GM23338 (cell line): ENCODE results near the gene URI1. TPM values are rescaled to one million over a fixed set of nuclear protein-coding genes. Genes with fewer than 3 reads are reported as not detected.

Experiments
- ATAC-seq: fragments of 200-7000 bp; cut with Tn5 transposase; 3 replicates; pipeline ENCODE4 v1.9.1; 2020
- DNase-seq: peaks from one replicate; pipeline ENCODE4 v3.0.0-alpha.2; 2015; ENCODE audit warnings: low spot score
- H2AFZ ChIP-seq: fragments of 200-600 bp; sonication (generic); 2 replicates; pipeline ENCODE4 v1.8.0; 2016; ENCODE audit warnings: antibody characterized with exemption, mild to moderate bottlenecking, moderate library complexity
- H3F3A ChIP-seq: fragments of 200-600 bp; sonication (generic); replicated peaks from 2 replicates; pipeline ENCODE4 v1.8.0; 2017; ENCODE audit warnings: antibody characterized with exemption, mixed run types, low read depth
- H3K27ac ChIP-seq: fragments of 200-600 bp; sonication (generic); 2 replicates; pipeline ENCODE4 v1.6.1; 2016; ENCODE audit warnings: low read depth
- H3K27me3 ChIP-seq: fragments of 200-600 bp; sonication (generic); 2 replicates; pipeline ENCODE4 v1.8.0; 2016; ENCODE audit warnings: mild to moderate bottlenecking, mixed run types, moderate library complexity; ENCODE audit not compliant: insufficient read depth
- H3K36me3 ChIP-seq: fragments of 200-600 bp; sonication (generic); 2 replicates; pipeline ENCODE4 v1.8.0; 2016; ENCODE audit warnings: mild to moderate bottlenecking; ENCODE audit not compliant: insufficient read depth
- H3K4me1 ChIP-seq: fragments of 200-600 bp; sonication (generic); 2 replicates; pipeline ENCODE4 v1.8.0; 2016; ENCODE audit warnings: mild to moderate bottlenecking, moderate library complexity; ENCODE audit not compliant: insufficient read depth
- H3K4me2 ChIP-seq: fragments of 200-600 bp; sonication (generic); 2 replicates; pipeline ENCODE4 v1.7.1; 2017; ENCODE audit warnings: mixed run types
- H3K4me3 ChIP-seq: fragments of 200-600 bp; sonication (generic); 2 replicates; pipeline ENCODE4 v1.6.1; 2016; ENCODE audit warnings: mixed run types
- H3K79me2 ChIP-seq: fragments of 200-600 bp; sonication (generic); replicated peaks from 2 replicates; pipeline ENCODE4 v1.8.0; 2017; ENCODE audit warnings: mild to moderate bottlenecking; ENCODE audit not compliant: insufficient read depth
- H3K9me2 ChIP-seq: fragments of 200-600 bp; sonication (generic); 2 replicates; pipeline ENCODE4 v1.8.0; 2017; ENCODE audit not compliant: insufficient read depth
- H4K20me1 ChIP-seq: fragments of 200-600 bp; sonication (generic); replicated peaks from 2 replicates; pipeline ENCODE4 v1.8.0; 2017; ENCODE audit warnings: mild to moderate bottlenecking; ENCODE audit not compliant: insufficient read depth
- H3K27ac Mint-ChIP-seq: 2 replicates; pipeline ENCODE4 v1.8.0; 2020; ENCODE audit warnings: inconsistent platforms, mild to moderate bottlenecking, moderate library complexity, mixed read lengths
- H3K27me3 Mint-ChIP-seq: 3 replicates; pipeline ENCODE4 v1.8.0; 2022; ENCODE audit warnings: low read depth, mild to moderate bottlenecking, moderate library complexity, mixed read lengths, inconsistent platforms; ENCODE audit not compliant: insufficient read depth, poor library complexity
- H3K36me3 Mint-ChIP-seq: 3 replicates; pipeline ENCODE4 v1.8.0; 2021; ENCODE audit warnings: low read depth, mild to moderate bottlenecking, inconsistent platforms, moderate library complexity, mixed read lengths
- H3K4me1 Mint-ChIP-seq: 3 replicates; pipeline ENCODE4 v1.8.0; 2020; ENCODE audit warnings: mild to moderate bottlenecking, inconsistent platforms, mixed read lengths
- H3K4me3 Mint-ChIP-seq: 3 replicates; pipeline ENCODE4 v1.8.0; 2021; ENCODE audit warnings: moderate library complexity, mild to moderate bottlenecking, inconsistent platforms, mixed read lengths
- H3K9me3 Mint-ChIP-seq: 3 replicates; pipeline ENCODE4 v1.8.0; 2020; ENCODE audit warnings: moderate library complexity, mild to moderate bottlenecking, inconsistent platforms, mixed read lengths
- CREB1 ChIP-seq: fragments of 250-450 bp; sonication (Bioruptor Pico); IDR thresholded peaks from 2 replicates; pipeline ENCODE4 v1.5.0; 2020; ENCODE audit warnings: low read depth, mild to moderate bottlenecking, moderate library complexity
- CTCF ChIP-seq, 2 experiments: fragments of 200-600 bp in 1 of 2; sonication (generic) in 1 of 2; conservative IDR thresholded peaks; 2 replicates each; pipeline versions ENCODE4 v1.5.1 to v1.6.1; 2016 to 2017; ENCODE audit warnings: antibody characterized with exemption in 2 of 2, low read depth in 2 of 2, mild to moderate bottlenecking in 2 of 2, moderate library complexity in 1 of 2
- EZH2 ChIP-seq: fragments of 200-600 bp; sonication (generic); IDR thresholded peaks from one replicate; pipeline ENCODE4 v1.8.0; 2017; ENCODE audit warnings: antibody characterized with exemption, mild to moderate bottlenecking, low read depth; ENCODE audit not compliant: unreplicated experiment
- EZH2phosphoT487 ChIP-seq: fragments of 200-600 bp; sonication (generic); IDR thresholded peaks from one replicate; pipeline ENCODE4 v1.8.1; 2018; ENCODE audit warnings: antibody characterized with exemption; ENCODE audit not compliant: unreplicated experiment
- JUNB ChIP-seq: IDR thresholded peaks from one replicate; pipeline ENCODE4 v1.6.1; 2016; ENCODE audit warnings: antibody characterized with exemption; ENCODE audit not compliant: unreplicated experiment
- NANOG ChIP-seq: IDR thresholded peaks from 2 replicates; pipeline ENCODE4 v1.6.1; 2016; ENCODE audit warnings: antibody characterized with exemption, borderline replicate concordance
- POLR2AphosphoS5 ChIP-seq: IDR thresholded peaks from 2 replicates; pipeline ENCODE4 v1.6.1; 2016; ENCODE audit warnings: antibody characterized with exemption, low read depth
- STAT1 ChIP-seq: IDR thresholded peaks from one replicate; pipeline ENCODE4 v1.6.1; 2016; ENCODE audit warnings: antibody characterized with exemption; ENCODE audit not compliant: unreplicated experiment
- ZNF114 ChIP-seq: fragments of 250-450 bp; sonication (Bioruptor Pico); IDR thresholded peaks from 2 replicates; pipeline ENCODE4 v1.5.0; 2020; ENCODE audit warnings: mild to moderate bottlenecking, moderate library complexity
- ZNF331 ChIP-seq: fragments of 250-450 bp; sonication (Bioruptor Pico); IDR thresholded peaks from 2 replicates; pipeline ENCODE4 v1.5.0; 2020; ENCODE audit warnings: low read depth, mild to moderate bottlenecking, moderate library complexity
- ZNF462 ChIP-seq: fragments of 250-450 bp; sonication (Bioruptor Pico); IDR thresholded peaks from 2 replicates; pipeline ENCODE4 v1.5.0; 2020; ENCODE audit warnings: mild to moderate bottlenecking, moderate library complexity
- polyA plus RNA-seq: library from polyadenylated mRNA; unstranded; fragments of >200 nt; fragmentation: Nextera tagmentation; extraction: Ambion mirVana; gene quantifications from 2 replicates; pipeline ENCODE4 v1.2.1, GENCODE V29; 2016
- total RNA-seq: library from RNA; depleted of rRNA; stranded (reverse); fragments of >200 nt; shearing (Covaris generic); gene quantifications from 2 replicates; pipeline ENCODE4 v1.2.3, GENCODE V29; 2014
- TF ChIP-seq, protein P1 (sequence below): IDR thresholded peaks from 2 replicates; pipeline ENCODE4 v1.6.1; 2016; ENCODE audit warnings: antibody characterized with exemption
- TF ChIP-seq, protein P2 (sequence below): IDR thresholded peaks from one replicate; pipeline ENCODE4 v1.6.1; 2018; ENCODE audit warnings: antibody characterized with exemption; ENCODE audit not compliant: unreplicated experiment

URI1 gene
- total and polyA plus RNA-seq, 2 experiments from 2014 or later, result 27.6 to 68.4 TPM

DNA sequence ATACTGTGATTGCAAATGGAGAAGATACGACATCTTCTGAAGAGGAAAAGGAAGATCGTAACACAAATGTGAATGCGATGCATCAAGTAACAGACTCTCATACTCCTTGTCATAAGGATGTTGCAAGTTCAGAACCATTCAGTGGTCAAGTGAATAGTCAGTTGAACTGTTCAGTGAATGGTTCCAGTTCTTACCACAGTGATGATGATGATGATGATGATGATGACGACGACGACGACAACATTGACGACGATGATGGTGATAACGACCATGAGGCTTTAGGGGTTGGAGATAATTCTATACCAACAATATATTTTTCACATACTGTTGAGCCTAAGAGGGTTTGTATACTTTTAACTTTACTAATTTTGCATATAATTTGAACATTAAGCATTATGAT is 67.0 kb downstream of the URI1 start:
- H3K4me3 Mint-ChIP-seq, result no peak overlapping the region
- peaks cover 30% of the 10 kb centered on the region for H3K4me1 Mint-ChIP-seq
- H3K4me3 ChIP-seq, result no peak overlapping the region
- TF ChIP-seq ZNF331 (CRISPR knock-in tag), result no peak
- no peak for TF ChIP-seq EZH2
- TF ChIP-seq, protein P1, sequence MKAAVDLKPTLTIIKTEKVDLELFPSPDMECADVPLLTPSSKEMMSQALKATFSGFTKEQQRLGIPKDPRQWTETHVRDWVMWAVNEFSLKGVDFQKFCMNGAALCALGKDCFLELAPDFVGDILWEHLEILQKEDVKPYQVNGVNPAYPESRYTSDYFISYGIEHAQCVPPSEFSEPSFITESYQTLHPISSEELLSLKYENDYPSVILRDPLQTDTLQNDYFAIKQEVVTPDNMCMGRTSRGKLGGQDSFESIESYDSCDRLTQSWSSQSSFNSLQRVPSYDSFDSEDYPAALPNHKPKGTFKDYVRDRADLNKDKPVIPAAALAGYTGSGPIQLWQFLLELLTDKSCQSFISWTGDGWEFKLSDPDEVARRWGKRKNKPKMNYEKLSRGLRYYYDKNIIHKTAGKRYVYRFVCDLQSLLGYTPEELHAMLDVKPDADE, result no peak
- TF ChIP-seq CTCF (conservative IDR thresholded peaks at IDR 0.05; ENCODE audit: low read depth in 2 of 2), result no peak
- no peak for TF ChIP-seq EZH2phosphoT487
- no peak for TF ChIP-seq ZNF114 (CRISPR knock-in tag)
- TF ChIP-seq, protein P2, sequence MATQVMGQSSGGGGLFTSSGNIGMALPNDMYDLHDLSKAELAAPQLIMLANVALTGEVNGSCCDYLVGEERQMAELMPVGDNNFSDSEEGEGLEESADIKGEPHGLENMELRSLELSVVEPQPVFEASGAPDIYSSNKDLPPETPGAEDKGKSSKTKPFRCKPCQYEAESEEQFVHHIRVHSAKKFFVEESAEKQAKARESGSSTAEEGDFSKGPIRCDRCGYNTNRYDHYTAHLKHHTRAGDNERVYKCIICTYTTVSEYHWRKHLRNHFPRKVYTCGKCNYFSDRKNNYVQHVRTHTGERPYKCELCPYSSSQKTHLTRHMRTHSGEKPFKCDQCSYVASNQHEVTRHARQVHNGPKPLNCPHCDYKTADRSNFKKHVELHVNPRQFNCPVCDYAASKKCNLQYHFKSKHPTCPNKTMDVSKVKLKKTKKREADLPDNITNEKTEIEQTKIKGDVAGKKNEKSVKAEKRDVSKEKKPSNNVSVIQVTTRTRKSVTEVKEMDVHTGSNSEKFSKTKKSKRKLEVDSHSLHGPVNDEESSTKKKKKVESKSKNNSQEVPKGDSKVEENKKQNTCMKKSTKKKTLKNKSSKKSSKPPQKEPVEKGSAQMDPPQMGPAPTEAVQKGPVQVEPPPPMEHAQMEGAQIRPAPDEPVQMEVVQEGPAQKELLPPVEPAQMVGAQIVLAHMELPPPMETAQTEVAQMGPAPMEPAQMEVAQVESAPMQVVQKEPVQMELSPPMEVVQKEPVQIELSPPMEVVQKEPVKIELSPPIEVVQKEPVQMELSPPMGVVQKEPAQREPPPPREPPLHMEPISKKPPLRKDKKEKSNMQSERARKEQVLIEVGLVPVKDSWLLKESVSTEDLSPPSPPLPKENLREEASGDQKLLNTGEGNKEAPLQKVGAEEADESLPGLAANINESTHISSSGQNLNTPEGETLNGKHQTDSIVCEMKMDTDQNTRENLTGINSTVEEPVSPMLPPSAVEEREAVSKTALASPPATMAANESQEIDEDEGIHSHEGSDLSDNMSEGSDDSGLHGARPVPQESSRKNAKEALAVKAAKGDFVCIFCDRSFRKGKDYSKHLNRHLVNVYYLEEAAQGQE, result no peak
- no peak for TF ChIP-seq NANOG
- TF ChIP-seq POLR2AphosphoS5, result no peak
- no peak for TF ChIP-seq STAT1
- no peak for TF ChIP-seq ZNF462
- no peak for TF ChIP-seq CREB1 (CRISPR knock-in tag)
- no peak for TF ChIP-seq JUNB
- H2AFZ ChIP-seq, result no peak overlapping the region
- DNase-seq (no peak), ATAC-seq (no peak)
- peaks cover 16% of the 10 kb centered on the region for H3K4me1 ChIP-seq
- no peaks in the 10 kb centered on the region for H3F3A ChIP-seq
- H3K9me3 Mint-ChIP-seq, result no peaks in the 10 kb centered on the region
- no peaks in the 10 kb centered on the region for H3K27me3 ChIP-seq
- H3K4me2 ChIP-seq, result no peak overlapping the region
- H3K79me2 ChIP-seq, result 0 out of 2 replicates have a peak, but pooled peaks cover under 1% of the 10 kb centered on the region
- H3K36me3 ChIP-seq, result no peaks in the 10 kb centered on the region; the same call in 1 of the 2 replicates
- no peak overlapping the region for H3K27ac ChIP-seq
- H3K9me2 ChIP-seq, result no peaks in the 10 kb centered on the region
- H4K20me1 ChIP-seq, result no peaks in the 10 kb centered on the region
- H3K36me3 Mint-ChIP-seq, result peaks cover 25% of the 10 kb centered on the region; the same call in 2 of the 3 replicates
- no peaks in the 10 kb centered on the region for H3K27me3 Mint-ChIP-seq
- H3K27ac Mint-ChIP-seq, result no peak overlapping the region
